Subcutaneous abdominal adipose tissue (tissue), 5 donors: ENCODE measurements around the gene CEP131.

Experiments used
- H3K27ac ChIP-seq: one replicate; pipeline ENCODE4 v1.7.0; 2013; ENCODE audit warnings: low read depth, mild to moderate bottlenecking, inconsistent platforms, low read length, moderate library complexity
- H3K27me3 ChIP-seq, 5 donors: one replicate each; pipeline ENCODE4 v1.7.0; 2013; ENCODE audit warnings: low read length in 5 of 5, inconsistent platforms in 1 of 5; ENCODE audit not compliant: control insufficient read depth in 5 of 5, insufficient read depth in 4 of 5
- H3K36me3 ChIP-seq, 5 donors: one replicate each; pipeline ENCODE4 v1.7.0; 2013; ENCODE audit warnings: low read length in 5 of 5; ENCODE audit not compliant: control insufficient read depth in 5 of 5, insufficient read depth in 5 of 5
- H3K4me1 ChIP-seq, 5 donors: one replicate each; pipeline ENCODE4 v1.7.0; 2013; ENCODE audit warnings: low read length in 5 of 5, mild to moderate bottlenecking in 3 of 5, moderate library complexity in 1 of 5; ENCODE audit not compliant: control insufficient read depth in 5 of 5, insufficient read depth in 5 of 5
- H3K4me3 ChIP-seq, 5 donors: one replicate each; pipeline ENCODE4 v1.7.0; 2013; ENCODE audit warnings: low read length in 5 of 5, low read depth in 1 of 5
- H3K9ac ChIP-seq, 5 donors: one replicate each; pipeline ENCODE4 v1.7.0; 2013; ENCODE audit warnings: low read length in 5 of 5, mild to moderate bottlenecking in 4 of 5, moderate library complexity in 3 of 5
- H3K9me3 ChIP-seq, 5 donors: one replicate each; pipeline ENCODE4 v1.7.0; 2013; ENCODE audit warnings: low read length in 5 of 5; ENCODE audit not compliant: control insufficient read depth in 5 of 5
- donor health status: healthy.
- donor health status: healthy.
- donor health status: healthy.
- donor health status: healthy.
- donor health status: healthy.

The CEP131 gene

DNA sequence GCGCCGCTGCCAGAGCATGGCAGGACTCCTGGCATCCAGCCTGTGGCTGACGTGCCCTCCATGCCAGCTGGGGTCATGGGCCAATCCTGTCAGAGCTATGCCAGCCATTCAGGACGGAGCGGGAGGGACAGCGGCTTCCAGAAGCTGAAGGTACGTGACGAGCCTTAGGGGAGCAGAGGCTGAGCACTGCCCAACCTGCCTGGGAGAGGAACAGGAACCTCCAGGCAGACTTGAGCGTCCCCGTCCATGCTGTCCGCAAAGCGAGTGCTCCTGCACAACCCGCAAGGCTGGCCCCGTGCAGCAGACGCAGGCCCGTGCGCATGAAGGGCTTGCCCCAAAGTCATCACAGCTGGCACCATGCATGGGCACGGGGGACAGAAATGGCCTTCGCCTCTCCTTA lies 37.9 kb upstream of the CEP131 start:
- peaks cover 0 to 90% (median 82%) of the 10 kb centered on the region in 5 donors for H3K36me3 ChIP-seq

DNA sequence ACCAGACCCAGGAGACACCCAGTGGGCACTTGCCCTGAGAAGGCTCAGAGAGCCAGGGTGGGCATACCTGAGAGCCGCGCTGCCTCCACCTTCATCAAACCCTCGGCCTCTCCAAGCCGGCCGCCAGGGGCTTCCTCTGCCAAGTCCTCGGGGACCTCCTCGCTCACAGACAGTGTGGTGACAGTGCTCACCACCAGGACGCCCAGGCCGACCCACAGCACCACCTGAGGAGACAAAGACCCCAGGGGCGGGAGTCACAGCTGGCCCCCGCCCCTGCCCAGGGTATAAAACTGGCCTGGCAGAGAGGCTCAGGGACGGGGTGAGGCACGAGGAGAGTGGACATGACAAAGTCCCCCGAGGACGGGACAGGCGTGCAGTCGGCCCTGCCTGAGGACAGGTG lies 37.4 kb upstream of the CEP131 start:
- H3K36me3 ChIP-seq, result peaks cover 0 to 86% (median 77%) of the 10 kb centered on the region in 5 donors

More for the DNA sequence above, 37.9 kb upstream of the CEP131 start:
- Histone ChIP-seq H3K4me1 (peaks cover 0 to 10% (median 0%) of the 10 kb centered on the region in 5 donors), H3K9me3 (no peaks in the 10 kb centered on the region), H3K27ac (no peak overlapping the region), H3K27me3 (no peaks in the 10 kb centered on the region), H3K4me3 (no peak overlapping the region), H3K9ac (no peak overlapping the region)

DNA sequence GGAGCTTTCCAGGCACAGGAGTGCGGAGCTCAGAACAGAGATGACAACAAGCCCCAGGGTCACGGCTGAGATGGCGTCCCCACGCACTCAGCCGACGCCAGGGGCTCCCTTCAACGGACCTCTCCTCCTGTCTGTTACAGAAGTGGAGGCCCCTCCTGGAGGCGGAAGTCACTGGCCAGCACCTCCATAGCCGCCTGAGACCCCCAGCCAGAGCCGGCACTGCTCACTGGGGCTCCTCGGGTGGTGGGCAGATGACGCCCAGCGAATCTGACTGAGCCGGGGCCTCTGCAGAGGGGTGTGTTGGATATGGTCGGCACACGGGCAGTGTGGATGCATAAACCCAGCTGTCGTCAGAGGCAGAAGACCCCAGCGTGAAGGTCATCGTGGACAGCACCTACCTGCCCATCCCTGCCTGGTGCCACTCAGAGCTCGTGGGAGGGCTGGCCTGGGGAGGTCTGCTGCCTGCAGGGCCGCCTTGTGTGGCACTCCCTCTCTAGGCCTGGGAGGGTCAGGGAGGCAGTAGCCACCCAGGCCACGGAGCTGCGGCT lies 36.4 kb upstream of the CEP131 start:
- Histone ChIP-seq H3K36me3 (peaks cover 0 to 76% (median 68%) of the 10 kb centered on the region in 5 donors), H3K27ac (no peak overlapping the region), H3K9me3 (no peaks in the 10 kb centered on the region), H3K4me1 (peaks cover 2 to 21% (median 10%) of the 10 kb centered on the region in 5 donors), H3K9ac (no peak overlapping the region), H3K27me3 (no peaks in the 10 kb centered on the region), H3K4me3 (no peak overlapping the region)

More for the DNA sequence above, 37.4 kb upstream of the CEP131 start:
- Histone ChIP-seq H3K27ac (no peak overlapping the region), H3K4me3 (no peak overlapping the region), H3K9me3 (no peaks in the 10 kb centered on the region), H3K27me3 (no peaks in the 10 kb centered on the region), H3K4me1 (peaks cover under 1 to 14% (median 4%) of the 10 kb centered on the region in 5 donors), H3K9ac (no peak overlapping the region)

DNA sequence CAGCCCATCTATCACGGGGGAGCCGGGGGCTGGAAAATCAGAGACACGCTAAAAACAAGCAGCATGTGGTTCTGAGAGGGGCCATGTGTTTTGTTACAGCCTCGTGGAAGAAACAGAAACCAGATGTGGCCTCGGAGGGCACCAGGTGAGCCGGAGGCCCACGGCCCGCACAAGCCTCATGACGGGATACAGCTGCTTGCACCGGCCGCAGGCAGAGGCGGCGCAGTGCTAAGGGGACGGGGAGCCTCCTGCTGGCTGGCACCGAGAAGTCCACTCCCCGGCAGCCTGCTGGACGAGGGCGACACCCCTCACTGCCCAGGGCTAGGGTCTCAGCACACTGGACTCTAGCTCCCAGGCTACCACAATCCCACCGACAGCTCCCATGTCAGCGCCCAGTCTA lies 35.5 kb upstream of the CEP131 start:
- Histone ChIP-seq H3K9ac (no peak overlapping the region), H3K9me3 (no peaks in the 10 kb centered on the region), H3K27ac (no peak overlapping the region), H3K4me1 (peaks cover 2 to 21% (median 10%) of the 10 kb centered on the region in 5 donors), H3K4me3 (no peak overlapping the region), H3K36me3 (peaks cover 0 to 67% (median 60%) of the 10 kb centered on the region in 5 donors), H3K27me3 (no peaks in the 10 kb centered on the region)

DNA sequence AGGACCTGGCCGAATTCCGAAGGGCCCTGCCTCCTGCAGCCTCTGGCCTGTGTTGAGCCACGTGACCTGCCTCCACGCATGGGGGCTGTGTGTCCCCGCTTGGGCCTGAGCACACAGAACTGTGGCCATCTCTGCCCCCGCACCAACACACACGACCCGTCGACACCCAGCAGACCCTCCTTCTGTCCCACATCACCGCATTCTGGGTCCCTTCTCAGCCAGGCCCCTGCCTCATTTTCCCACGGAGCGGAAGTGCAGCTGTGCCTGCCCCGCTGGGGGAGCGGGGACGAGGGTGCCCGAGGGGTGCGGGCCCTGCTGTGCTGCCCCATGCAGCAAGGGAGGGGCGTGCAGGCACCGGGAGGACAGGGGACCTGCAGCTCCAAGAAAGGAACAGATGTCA lies 34.8 kb upstream of the CEP131 start:
- no peak overlapping the region for H3K27ac ChIP-seq
- no peaks in the 10 kb centered on the region for H3K27me3 ChIP-seq
- H3K36me3 ChIP-seq, result peaks cover 0 to 64% (median 55%) of the 10 kb centered on the region in 5 donors
- no peaks in the 10 kb centered on the region for H3K9me3 ChIP-seq
- H3K9ac ChIP-seq, result no peak overlapping the region
- peaks cover 2 to 21% (median 10%) of the 10 kb centered on the region in 5 donors for H3K4me1 ChIP-seq
- no peak overlapping the region for H3K4me3 ChIP-seq

DNA sequence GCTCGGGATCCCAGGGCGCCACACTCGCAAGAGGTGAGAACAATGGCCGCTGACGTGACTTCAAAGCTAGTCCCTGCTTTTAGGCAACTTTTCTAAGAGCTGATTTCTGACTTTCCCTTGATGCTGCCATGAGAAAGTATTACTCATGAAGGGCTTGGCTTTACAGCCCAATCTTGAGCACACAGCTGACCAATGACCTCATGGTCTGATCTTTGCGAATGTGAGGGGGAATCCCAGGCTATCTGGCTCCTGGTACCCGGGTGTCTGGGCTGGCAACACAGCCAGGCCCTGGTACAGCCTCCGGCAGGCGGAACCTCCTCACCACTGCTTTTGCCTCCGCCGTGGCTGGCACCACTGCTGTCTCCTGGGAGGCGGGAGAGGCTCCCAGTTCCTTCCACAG lies 33.9 kb upstream of the CEP131 start:
- no peak overlapping the region for H3K4me3 ChIP-seq
- peaks cover 2 to 21% (median 10%) of the 10 kb centered on the region in 5 donors for H3K4me1 ChIP-seq
- H3K9me3 ChIP-seq, result no peaks in the 10 kb centered on the region
- H3K27ac ChIP-seq, result no peak overlapping the region
- H3K27me3 ChIP-seq, result no peaks in the 10 kb centered on the region
- H3K36me3 ChIP-seq, result peaks cover 0 to 64% (median 56%) of the 10 kb centered on the region in 5 donors
- H3K9ac ChIP-seq, result no peak overlapping the region

DNA sequence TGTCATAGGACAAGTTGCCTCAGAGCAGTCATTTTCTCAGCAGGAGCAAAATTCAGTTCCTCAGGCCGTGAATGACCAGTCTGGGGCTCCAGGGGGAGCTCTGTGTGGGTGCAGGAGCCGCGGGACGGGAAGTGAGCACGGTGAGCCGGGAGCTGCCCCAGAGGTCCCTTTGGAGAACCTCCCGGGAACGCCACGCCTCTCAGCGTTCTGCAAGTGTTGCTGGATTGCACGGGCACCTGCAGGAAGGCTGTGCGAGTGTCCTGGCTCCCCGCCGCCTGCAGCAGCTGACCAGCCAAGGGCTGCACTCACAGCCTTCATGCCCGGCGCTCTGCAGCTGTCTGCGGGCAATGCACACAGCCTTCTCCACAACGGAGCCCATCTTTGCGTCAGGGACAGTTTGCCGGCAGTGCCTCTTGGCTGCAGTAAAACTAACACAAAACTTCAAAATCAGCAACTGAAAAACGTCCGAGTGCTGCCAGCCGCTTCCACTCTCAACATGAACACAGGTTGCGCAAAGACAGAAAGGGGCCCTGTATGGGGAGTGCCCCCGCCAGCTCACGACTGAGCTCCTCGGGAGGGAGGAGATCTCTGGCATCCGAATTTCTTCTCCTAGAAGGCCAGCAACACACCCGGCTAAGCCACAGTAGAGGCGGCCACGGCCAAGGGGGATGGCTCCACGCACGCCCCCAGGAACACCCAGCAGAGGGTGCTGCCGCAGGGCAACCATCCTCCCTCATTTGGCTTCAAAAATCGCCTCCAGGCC lies 32.4 kb upstream of the CEP131 start:
- Histone ChIP-seq H3K27ac (no peak overlapping the region), H3K36me3 (peaks cover 0 to 64% (median 55%) of the 10 kb centered on the region in 5 donors), H3K4me1 (peaks cover 2 to 21% (median 10%) of the 10 kb centered on the region in 5 donors), H3K9ac (no peak overlapping the region), H3K4me3 (no peak overlapping the region), H3K27me3 (no peaks in the 10 kb centered on the region), H3K9me3 (no peaks in the 10 kb centered on the region)

DNA sequence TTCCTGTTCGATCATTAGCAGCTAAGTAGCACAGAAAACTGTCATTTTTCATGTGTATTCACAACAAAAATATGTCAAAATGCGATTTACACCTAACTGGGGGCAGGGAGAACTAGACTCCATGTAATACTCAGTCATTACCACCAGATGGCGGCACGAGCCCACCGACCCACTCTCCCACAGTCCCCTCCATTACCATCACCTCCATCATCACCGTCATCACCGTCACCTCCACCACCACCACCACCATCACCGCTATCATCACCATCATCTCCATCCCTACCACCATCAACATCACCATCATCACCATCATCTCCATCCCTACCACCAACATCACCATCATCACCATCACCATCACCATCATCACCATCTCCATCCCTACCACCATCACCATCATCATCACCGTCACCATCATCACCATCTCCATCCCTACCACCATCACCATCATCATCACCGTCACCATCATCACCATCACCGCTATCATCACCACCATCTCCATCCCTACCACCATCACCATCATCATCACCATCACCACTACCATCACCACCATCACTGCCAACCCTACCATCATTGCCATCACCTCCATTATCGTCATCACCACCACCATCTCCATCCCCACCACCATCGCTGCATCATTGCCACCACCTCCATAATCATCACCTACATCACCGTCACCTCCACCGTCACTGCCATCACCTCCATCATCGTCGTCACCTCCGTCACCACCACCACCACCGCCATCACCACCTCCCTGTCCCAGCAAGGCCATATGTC lies 30.8 kb upstream of the CEP131 start:
- H3K36me3 ChIP-seq, result peaks cover 0 to 61% (median 48%) of the 10 kb centered on the region in 5 donors
- peaks cover 2 to 21% (median 10%) of the 10 kb centered on the region in 5 donors for H3K4me1 ChIP-seq
- H3K9me3 ChIP-seq, result no peaks in the 10 kb centered on the region
- H3K27ac ChIP-seq, result no peak overlapping the region
- H3K4me3 ChIP-seq, result no peak overlapping the region
- H3K27me3 ChIP-seq, result no peaks in the 10 kb centered on the region
- no peak overlapping the region for H3K9ac ChIP-seq

DNA sequence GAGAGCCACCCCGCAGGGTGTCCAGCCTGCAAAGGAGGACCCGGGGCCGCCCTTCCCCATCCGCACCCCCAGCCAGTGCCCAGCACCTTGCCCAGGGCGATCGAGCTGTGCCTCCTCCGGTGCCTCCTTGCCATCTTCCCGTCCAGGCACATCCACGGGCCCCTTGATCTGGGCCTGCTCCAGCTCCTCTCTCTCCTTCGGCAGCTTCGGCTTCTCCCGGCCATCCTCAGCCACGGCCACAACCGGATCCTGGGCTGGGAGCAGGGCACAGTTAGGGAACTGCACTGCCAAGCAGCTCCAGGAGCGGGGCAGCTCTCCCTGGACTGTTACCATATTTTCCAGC lies 30.2 kb upstream of the CEP131 start:
- peaks cover 0 to 58% (median 43%) of the 10 kb centered on the region in 5 donors for H3K36me3 ChIP-seq
- H3K27ac ChIP-seq, result no peak overlapping the region
- H3K9ac ChIP-seq, result no peak overlapping the region
- H3K4me1 ChIP-seq, result peaks cover 2 to 21% (median 10%) of the 10 kb centered on the region in 5 donors
- H3K4me3 ChIP-seq, result no peak overlapping the region
- H3K27me3 ChIP-seq, result no peaks in the 10 kb centered on the region
- no peaks in the 10 kb centered on the region for H3K9me3 ChIP-seq
